Loucy (cell line): ENCODE data around the gene PSMD2.
A peak's percentile ranks its signal among the peaks of the same experiment; 100 is the strongest.

Experiments
- H2AFZ ChIP-seq: fragments of 200-600 bp; sonication (generic); 2 replicates; pipeline ENCODE4 v1.6.0; 2016; ENCODE audit warnings: antibody characterized with exemption, mild to moderate bottlenecking, low read length, moderate library complexity
- H3F3A ChIP-seq: fragments of 200-600 bp; 2 replicates; pipeline ENCODE4 v1.6.0; 2016; ENCODE audit warnings: antibody characterized with exemption, low read depth, mild to moderate bottlenecking
- H3K27me3 ChIP-seq: fragments of 200-600 bp; sonication (generic); 2 replicates; pipeline ENCODE4 v1.6.1; 2014; ENCODE audit warnings: low read length, mild to moderate bottlenecking; ENCODE audit not compliant: insufficient read depth, poor library complexity, severe bottlenecking
- H3K36me3 ChIP-seq: fragments of 200-600 bp; sonication (generic); 2 replicates; pipeline ENCODE4 v1.6.1; 2016; ENCODE audit warnings: low read length; ENCODE audit not compliant: insufficient read depth
- H3K4me1 ChIP-seq: fragments of 200-600 bp; sonication (generic); 2 replicates; pipeline ENCODE4 v1.5.1; 2014; ENCODE audit warnings: low read length, mild to moderate bottlenecking; ENCODE audit not compliant: insufficient read depth, poor library complexity, severe bottlenecking
- H3K4me2 ChIP-seq: fragments of 200-600 bp; sonication (generic); 2 replicates; pipeline ENCODE4 v1.6.0; 2014; ENCODE audit warnings: antibody characterized with exemption, low read length, low read depth, mild to moderate bottlenecking; ENCODE audit not compliant: poor library complexity, severe bottlenecking
- H3K4me3 ChIP-seq: fragments of 200-600 bp; sonication (generic); 2 replicates; pipeline ENCODE4 v1.5.1; 2014; ENCODE audit warnings: low read length, mild to moderate bottlenecking, mixed read lengths; ENCODE audit not compliant: poor library complexity, severe bottlenecking
- H3K79me2 ChIP-seq: fragments of 200-600 bp; sonication (generic); 2 replicates; pipeline ENCODE4 v1.6.1; 2014; ENCODE audit warnings: low read length; ENCODE audit not compliant: insufficient read depth
- H3K9ac ChIP-seq: fragments of 200-600 bp; sonication (generic); 2 replicates; pipeline ENCODE4 v1.6.0; 2014; ENCODE audit warnings: mild to moderate bottlenecking, low read depth, low read length, moderate library complexity; ENCODE audit not compliant: poor library complexity, severe bottlenecking
- H3K9me2 ChIP-seq: fragments of 200-600 bp; sonication (generic); replicated peaks from 2 replicates; pipeline ENCODE4 v1.6.1; 2016; ENCODE audit warnings: low read depth, low read length, mixed read lengths
- H3K9me3 ChIP-seq: fragments of 200-600 bp; sonication (generic); 2 replicates; pipeline ENCODE4 v1.6.1; 2014; ENCODE audit warnings: mild to moderate bottlenecking, antibody characterized with exemption, low read length, low read depth; ENCODE audit not compliant: insufficient read depth
- H4K20me1 ChIP-seq: fragments of 200-600 bp; sonication (generic); 2 replicates; pipeline ENCODE4 v1.6.0; 2014; ENCODE audit warnings: antibody characterized with exemption, low read length, mild to moderate bottlenecking; ENCODE audit not compliant: insufficient read depth, poor library complexity, severe bottlenecking
- CTCF ChIP-seq: fragments of 200-600 bp; sonication (generic); conservative IDR thresholded peaks from 2 replicates; pipeline ENCODE4 v1.5.1; 2014; ENCODE audit warnings: mild to moderate bottlenecking, antibody characterized with exemption, low read length
- EZH2phosphoT487 ChIP-seq: fragments of 200-600 bp; IDR thresholded peaks from 2 replicates; pipeline ENCODE4 v1.6.1; 2018; ENCODE audit warnings: antibody characterized with exemption, mild to moderate bottlenecking, moderate library complexity, borderline replicate concordance

PSMD2 gene

GRCh38 chr3:184298759-184299487 is at the start of gene PSMD2:
PSMD2 (plus strand) TSS chr3:184299241; CDS start chr3:184299267, 26 bp downstream.
- Histone ChIP-seq H3K4me3 (peak within 1 kb of the TSS; percentile 95), H3K9ac (peak within 1 kb of the TSS; percentile 90), H3K9me2 (no peaks in the 10 kb centered on the region), H4K20me1 (peaks cover 18% of the 10 kb centered on the region), H3K27me3 (no peaks in the 10 kb centered on the region), H3K9me3 (no peaks in the 10 kb centered on the region), H3K4me2 (peak within 1 kb of the TSS; percentile 100), H3K79me2 (peaks cover 41% of the 10 kb centered on the region), H2AFZ (peak within 1 kb of the TSS; percentile 99), H3K36me3 (peaks cover 28% of the 10 kb centered on the region; the same call in 1 of the 2 replicates), H3F3A (no peaks in the 10 kb centered on the region), H3K4me1 (peaks cover 23% of the 10 kb centered on the region)
- no peak for TF ChIP-seq EZH2phosphoT487
- TF ChIP-seq CTCF: no peak

- Histone ChIP-seq H4K20me1 (peaks cover 9% of the 10 kb centered on the region), H3K4me1 (peaks cover 13% of the 10 kb centered on the region), H3K4me3 (peak within 1 kb of the TSS; percentile 97), H3K4me2 (peak within 1 kb of the TSS; percentile 100), H3K79me2 (peaks cover 19% of the 10 kb centered on the region), H3F3A (no peaks in the 10 kb centered on the region), H3K36me3 (peaks cover 8% of the 10 kb centered on the region; the same call in 1 of the 2 replicates), H2AFZ (peak within 1 kb of the TSS; percentile 100), H3K9ac (peak within 1 kb of the TSS; percentile 97), H3K9me2 (no peaks in the 10 kb centered on the region), H3K27me3 (no peaks in the 10 kb centered on the region), H3K9me3 (no peaks in the 10 kb centered on the region)
- TF ChIP-seq EZH2phosphoT487 (no peak), CTCF (peak; percentile 54)
Measured at GRCh38 chr3:184249412-184250166, 49.5 kb upstream of the PSMD2 start, which contains the start of gene EEF1AKMT4. EEF1AKMT4 (plus strand) TSS chr3:184249672; CDS start chr3:184249695, 23 bp downstream.

- H3K9ac ChIP-seq: peak overlapping the region; percentile 80
- H3K27me3 ChIP-seq: no peaks in the 10 kb centered on the region
- H3K4me1 ChIP-seq: peaks cover 13% of the 10 kb centered on the region
- H3K79me2 ChIP-seq: peaks cover 19% of the 10 kb centered on the region
- peaks cover 1% of the 10 kb centered on the region; the same call in 1 of the 2 replicates for H3K36me3 ChIP-seq
- TF ChIP-seq CTCF (peak; percentile 89), EZH2phosphoT487 (no peak)
- no peaks in the 10 kb centered on the region for H3K9me2 ChIP-seq
- peak overlapping the region; percentile 90 for H2AFZ ChIP-seq
- peaks cover 9% of the 10 kb centered on the region for H4K20me1 ChIP-seq
- peak overlapping the region; percentile 100 for H3K4me2 ChIP-seq
- peak overlapping the region; percentile 97 for H3K4me3 ChIP-seq
- H3F3A ChIP-seq: no peaks in the 10 kb centered on the region
- H3K9me3 ChIP-seq: no peaks in the 10 kb centered on the region
Measured at GRCh38 chr3:184250167-184250828, 48.7 kb upstream of the PSMD2 start.
